Neural cell (in vitro differentiated cells): ENCODE results near the gene KIAA1191. TPM values are rescaled to one million over a fixed set of nuclear protein-coding genes. Genes with fewer than 3 reads are reported as not detected.
"Not testable (repeated sequence)": the region's sequence is repeated elsewhere in the genome, so short reads cannot be mapped to it uniquely, and the experiment has no call there.

Source experiments
- H2AFZ ChIP-seq: fragments of 200-600, 300-800 bp; sonication (generic), shearing (Covaris generic); 2 replicates; pipeline ENCODE4 v1.6.0; 2014; ENCODE audit warnings: low read depth, mild to moderate bottlenecking, antibody characterized with exemption, low read length, moderate library complexity
- H3F3A ChIP-seq: fragments of 200-600 bp; shearing (Covaris generic); 2 replicates; pipeline ENCODE4 v1.6.1; 2016; ENCODE audit warnings: mild to moderate bottlenecking, moderate library complexity, mixed read lengths, antibody characterized with exemption, low read length; ENCODE audit not compliant: insufficient read depth, poor library complexity, severe bottlenecking
- H3K27ac ChIP-seq: fragments of 200-600, 300-800 bp; sonication (generic), shearing (Covaris generic); 2 replicates; pipeline ENCODE4 v1.5.1; 2014; ENCODE audit warnings: mild to moderate bottlenecking, low read length, moderate library complexity
- H3K27me3 ChIP-seq: fragments of 300-800, 200-600 bp; sonication (generic), shearing (Covaris generic); 2 replicates; pipeline ENCODE4 v1.6.0; 2014; ENCODE audit warnings: mild to moderate bottlenecking, low read depth, low read length, moderate library complexity; ENCODE audit not compliant: insufficient read depth
- H3K36me3 ChIP-seq: fragments of 300-800, 200-600 bp; sonication (generic), shearing (Covaris generic); 2 replicates; pipeline ENCODE4 v1.5.1; 2014; ENCODE audit warnings: mild to moderate bottlenecking, antibody characterized with exemption, low read length, moderate library complexity; ENCODE audit not compliant: insufficient read depth
- H3K4me2 ChIP-seq: fragments of 300-800, 200-600 bp; sonication (generic), shearing (Covaris generic); 2 replicates; pipeline ENCODE4 v1.6.0; 2014; ENCODE audit warnings: mild to moderate bottlenecking, low read length
- H3K4me3 ChIP-seq: fragments of 300-800, 200-600 bp; sonication (generic), shearing (Covaris generic); 2 replicates; pipeline ENCODE4 v1.5.1; 2014; ENCODE audit warnings: mild to moderate bottlenecking, low read length, moderate library complexity
- H3K79me2 ChIP-seq: fragments of 200-600 bp; shearing (Covaris generic); replicated peaks from 2 replicates; pipeline ENCODE4 v1.6.0; 2014; ENCODE audit warnings: mild to moderate bottlenecking, low read length, moderate library complexity; ENCODE audit not compliant: insufficient read depth
- H3K9ac ChIP-seq: fragments of 300-800, 200-600 bp; sonication (generic), shearing (Covaris generic); 2 replicates; pipeline ENCODE4 v1.6.1; 2016; ENCODE audit warnings: mild to moderate bottlenecking, low read length, mixed read lengths
- H3K9me2 ChIP-seq: fragments of 200-600 bp; shearing (Covaris generic); 2 replicates; pipeline ENCODE4 v1.6.1; 2016; ENCODE audit warnings: mild to moderate bottlenecking, low read length, mixed read lengths; ENCODE audit not compliant: insufficient read depth
- H3K9me3 ChIP-seq: fragments of 200-600, 300-800 bp; sonication (generic), shearing (Covaris generic); 2 replicates; pipeline ENCODE4 v1.6.1; 2016; ENCODE audit warnings: mild to moderate bottlenecking, mixed run types, low read length, moderate library complexity, mixed read lengths
- H4K20me1 ChIP-seq: fragments of 200-600 bp; shearing (Covaris generic); 2 replicates; pipeline ENCODE4 v1.6.1; 2016; ENCODE audit warnings: mild to moderate bottlenecking, mixed run types; ENCODE audit not compliant: insufficient read depth
- polyA plus RNA-seq: library from polyadenylated mRNA; depleted of rRNA; stranded (reverse); fragments of >200 nt; gene quantifications from 2 replicates; pipeline ENCODE4 v1.2.3, GENCODE V29; 2014
- small RNA-seq, 3 experiments: library from RNA; depleted of rRNA; stranded (forward); fragments of <200 nt; gene quantifications; one replicate each; pipeline ENCODE3, GENCODE V24; 2012

The KIAA1191 gene
- polyA plus RNA-seq, 1 donor from 2014 or later: 137 TPM

GRCh38 chr5:176305356-176305755, 56.2 kb downstream of the KIAA1191 start:
- H3K27ac ChIP-seq: not testable (repeated sequence)

More at GRCh38 chr5:176305356-176305755, 56.2 kb downstream of the KIAA1191 start:
- H3K9me2 ChIP-seq, H3K36me3 ChIP-seq, H3K4me3 ChIP-seq, H3F3A ChIP-seq, H2AFZ ChIP-seq, H3K9me3 ChIP-seq, H4K20me1 ChIP-seq, H3K27me3 ChIP-seq, H3K9ac ChIP-seq, H3K79me2 ChIP-seq, H3K4me2 ChIP-seq: not testable (repeated sequence)

Small RNA genes lying within 50 kb of the gene (small RNA-seq; reads per million reads assigned to genes)
- 91.6 to 138 (median 131) reads per million in 3 experiments for gene MIR1271

Other genes with a start within 250 kb of the KIAA1191 start
- 20.7 and 23.1 TPM in 2 replicates for gene SIMC1, start 123.3 kb downstream of the KIAA1191 start, polyA plus RNA-seq
- 12.7 and 22.8 TPM in 2 replicates for gene ARL10, start 3.7 kb upstream of the KIAA1191 start, polyA plus RNA-seq
- 23.9 and 29.9 TPM in 2 replicates for gene NOP16, start 26.8 kb upstream of the KIAA1191 start, polyA plus RNA-seq
- 61.8 and 81.3 TPM in 2 replicates for gene HIGD2A, start 27.0 kb upstream of the KIAA1191 start, polyA plus RNA-seq
- gene CLTB, start 54.8 kb upstream of the KIAA1191 start, polyA plus RNA-seq: 239 and 245 TPM in 2 replicates
- 30.8 and 33.6 TPM in 2 replicates for gene FAF2, start 86.6 kb upstream of the KIAA1191 start, polyA plus RNA-seq
- gene RNF44, start 175.6 kb upstream of the KIAA1191 start, polyA plus RNA-seq: 22.2 and 27.0 TPM in 2 replicates
- 0.38 and 1.0 TPM in 2 replicates for gene CDHR2, start 187.6 kb upstream of the KIAA1191 start, polyA plus RNA-seq
- gene GPRIN1, start 248.4 kb upstream of the KIAA1191 start, polyA plus RNA-seq: 32.3 and 42.8 TPM in 2 replicates